Endothelial cell (in vitro differentiated cells): Measurements from ENCODE around the gene ERC2. TPM values are rescaled to one million over a fixed set of nuclear protein-coding genes. Genes with fewer than 3 reads are reported as not detected.

Source experiments
- DNase-seq: peaks from one replicate; pipeline ENCODE4 v3.0.0; 2021; ENCODE audit warnings: low spot score
- H3K27ac Mint-ChIP-seq: one replicate; pipeline ENCODE4 v1.8.0; 2021; ENCODE audit warnings: mixed read lengths, inconsistent platforms; ENCODE audit not compliant: unreplicated experiment
- H3K27me3 Mint-ChIP-seq: one replicate; pipeline ENCODE4 v1.8.0; 2021; ENCODE audit warnings: mild to moderate bottlenecking, moderate library complexity, mixed read lengths, inconsistent platforms; ENCODE audit not compliant: unreplicated experiment
- H3K36me3 Mint-ChIP-seq: one replicate; pipeline ENCODE4 v1.8.0; 2021; ENCODE audit warnings: mild to moderate bottlenecking, low read depth, mixed read lengths, inconsistent platforms; ENCODE audit not compliant: unreplicated experiment
- H3K4me1 Mint-ChIP-seq: one replicate; pipeline ENCODE4 v1.8.0; 2021; ENCODE audit warnings: mild to moderate bottlenecking, mixed read lengths, inconsistent platforms; ENCODE audit not compliant: unreplicated experiment
- H3K4me3 Mint-ChIP-seq: one replicate; pipeline ENCODE4 v1.8.0; 2021; ENCODE audit warnings: mild to moderate bottlenecking, mixed read lengths, inconsistent platforms; ENCODE audit not compliant: unreplicated experiment
- H3K9me3 Mint-ChIP-seq: one replicate; pipeline ENCODE4 v1.8.0; 2021; ENCODE audit warnings: mixed read lengths, inconsistent platforms; ENCODE audit not compliant: unreplicated experiment
- total RNA-seq: library from RNA; stranded (reverse); fragmentation: NEBNext Ultra II Directional; extraction: Animal tissue kit (Norgen Biotek cat#: 25700); gene quantifications from one replicate; pipeline ENCODE4 v1.2.1, GENCODE V29; 2021; ENCODE audit not compliant: unreplicated experiment
- TF ChIP-seq, protein P1 (sequence below): fragments of 200-600 bp; sonication (generic); IDR thresholded peaks from one replicate; pipeline ENCODE4 v1.5.0; 2021; ENCODE audit warnings: antibody characterized with exemption; ENCODE audit not compliant: unreplicated experiment

Gene ERC2
- total RNA-seq, 1 donor from 2014 or later: 20.5 TPM

DNA sequence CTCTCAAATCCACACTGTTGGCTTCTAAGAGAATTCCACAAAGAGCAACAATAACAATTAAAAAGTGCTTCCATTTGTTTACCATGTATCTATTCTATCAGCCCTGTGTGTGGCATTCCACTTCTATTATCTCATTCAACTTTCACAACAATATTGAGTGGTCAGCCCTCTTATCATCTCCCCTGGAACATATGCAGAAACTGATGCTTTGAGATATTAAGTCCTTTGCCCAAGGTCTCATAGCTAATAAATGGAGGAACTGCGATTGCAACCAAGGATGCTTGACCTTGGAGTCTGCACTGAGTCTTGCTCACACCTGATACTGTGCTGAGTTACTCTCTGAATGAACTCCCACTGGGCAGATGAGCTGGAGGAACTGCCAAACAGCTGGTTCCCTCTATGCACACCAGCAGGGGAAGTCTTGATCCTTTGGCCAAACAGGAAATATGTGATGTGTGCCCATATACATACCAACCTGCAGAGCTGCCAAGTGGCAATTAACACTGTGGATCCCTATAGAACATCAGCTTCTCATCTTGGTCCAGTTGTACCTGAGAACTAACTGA is 836.4 kb downstream of the ERC2 start:
- TF ChIP-seq, protein P1, sequence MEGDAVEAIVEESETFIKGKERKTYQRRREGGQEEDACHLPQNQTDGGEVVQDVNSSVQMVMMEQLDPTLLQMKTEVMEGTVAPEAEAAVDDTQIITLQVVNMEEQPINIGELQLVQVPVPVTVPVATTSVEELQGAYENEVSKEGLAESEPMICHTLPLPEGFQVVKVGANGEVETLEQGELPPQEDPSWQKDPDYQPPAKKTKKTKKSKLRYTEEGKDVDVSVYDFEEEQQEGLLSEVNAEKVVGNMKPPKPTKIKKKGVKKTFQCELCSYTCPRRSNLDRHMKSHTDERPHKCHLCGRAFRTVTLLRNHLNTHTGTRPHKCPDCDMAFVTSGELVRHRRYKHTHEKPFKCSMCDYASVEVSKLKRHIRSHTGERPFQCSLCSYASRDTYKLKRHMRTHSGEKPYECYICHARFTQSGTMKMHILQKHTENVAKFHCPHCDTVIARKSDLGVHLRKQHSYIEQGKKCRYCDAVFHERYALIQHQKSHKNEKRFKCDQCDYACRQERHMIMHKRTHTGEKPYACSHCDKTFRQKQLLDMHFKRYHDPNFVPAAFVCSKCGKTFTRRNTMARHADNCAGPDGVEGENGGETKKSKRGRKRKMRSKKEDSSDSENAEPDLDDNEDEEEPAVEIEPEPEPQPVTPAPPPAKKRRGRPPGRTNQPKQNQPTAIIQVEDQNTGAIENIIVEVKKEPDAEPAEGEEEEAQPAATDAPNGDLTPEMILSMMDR: no peak
- Mint-ChIP-seq H3K4me1 (peaks cover 2% of the 10 kb centered on the region), H3K4me3 (no peak overlapping the region), H3K36me3 (no peaks in the 10 kb centered on the region), H3K27me3 (no peaks in the 10 kb centered on the region), H3K9me3 (no peaks in the 10 kb centered on the region), H3K27ac (no peak overlapping the region)
- no peak for DNase-seq

- no peak overlapping the region for H3K4me3 Mint-ChIP-seq
- H3K4me1 Mint-ChIP-seq: peaks cover 2% of the 10 kb centered on the region
- no peaks in the 10 kb centered on the region for H3K9me3 Mint-ChIP-seq
- DNase-seq: no peak
- H3K36me3 Mint-ChIP-seq: no peaks in the 10 kb centered on the region
- no peak overlapping the region for H3K27ac Mint-ChIP-seq
- TF ChIP-seq, protein P1: no peak
- no peaks in the 10 kb centered on the region for H3K27me3 Mint-ChIP-seq
These were observed 837.4 kb downstream of the ERC2 start for GRCh38 chr3:55630921-55631299.

- TF ChIP-seq, protein P1: no peak
- Mint-ChIP-seq H3K36me3 (no peaks in the 10 kb centered on the region), H3K27ac (no peak overlapping the region), H3K9me3 (no peaks in the 10 kb centered on the region), H3K4me3 (no peak overlapping the region), H3K4me1 (peaks cover 2% of the 10 kb centered on the region), H3K27me3 (no peaks in the 10 kb centered on the region)
- DNase-seq: no peak
These were observed 837.9 kb downstream of the ERC2 start for GRCh38 chr3:55630280-55630920.

- no peaks in the 10 kb centered on the region for H3K9me3 Mint-ChIP-seq
- no peak overlapping the region for H3K27ac Mint-ChIP-seq
- peaks cover 2% of the 10 kb centered on the region for H3K4me1 Mint-ChIP-seq
- DNase-seq: no peak
- no peak overlapping the region for H3K4me3 Mint-ChIP-seq
- no peaks in the 10 kb centered on the region for H3K27me3 Mint-ChIP-seq
- H3K36me3 Mint-ChIP-seq: no peaks in the 10 kb centered on the region
- TF ChIP-seq, protein P1: no peak
These were observed 838.8 kb downstream of the ERC2 start for GRCh38 chr3:55629432-55629831.

DNA sequence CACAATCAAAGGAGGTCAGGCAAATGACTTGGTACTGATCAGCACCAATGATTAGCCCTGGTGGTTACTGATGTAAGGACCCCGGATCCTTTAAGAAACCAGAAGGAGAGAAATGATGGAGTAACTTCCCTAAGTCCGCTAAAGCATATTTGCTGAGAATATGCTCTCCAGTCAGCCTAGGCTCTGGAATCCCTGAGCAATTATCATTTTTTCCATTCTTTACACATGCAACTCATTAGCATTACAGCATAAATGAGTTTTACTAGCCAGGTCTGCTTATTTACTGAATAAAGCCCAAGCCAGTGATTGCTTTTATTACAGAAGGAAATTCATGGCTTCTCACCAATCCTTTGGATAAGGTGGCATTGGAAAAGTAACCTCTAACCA is 842.0 kb downstream of the ERC2 start:
- H3K27me3 Mint-ChIP-seq: peaks cover 2% of the 10 kb centered on the region
- no peak overlapping the region for H3K4me3 Mint-ChIP-seq
- H3K36me3 Mint-ChIP-seq: no peaks in the 10 kb centered on the region
- H3K9me3 Mint-ChIP-seq: no peaks in the 10 kb centered on the region
- DNase-seq: no peak
- TF ChIP-seq, protein P1: no peak
- peaks cover 2% of the 10 kb centered on the region for H3K4me1 Mint-ChIP-seq
- no peak overlapping the region for H3K27ac Mint-ChIP-seq
